Neural cell (in vitro differentiated cells): Measurements from ENCODE around the gene SRPK1. TPM values are rescaled to one million over a fixed set of nuclear protein-coding genes. Genes with fewer than 3 reads are reported as not detected.

ENCODE experiments used
- H2AFZ ChIP-seq: fragments of 200-600, 300-800 bp; sonication (generic), shearing (Covaris generic); 2 replicates; pipeline ENCODE4 v1.6.0; 2014; ENCODE audit warnings: low read depth, mild to moderate bottlenecking, antibody characterized with exemption, low read length, moderate library complexity
- H3F3A ChIP-seq: fragments of 200-600 bp; shearing (Covaris generic); 2 replicates; pipeline ENCODE4 v1.6.1; 2016; ENCODE audit warnings: mild to moderate bottlenecking, moderate library complexity, mixed read lengths, antibody characterized with exemption, low read length; ENCODE audit not compliant: insufficient read depth, poor library complexity, severe bottlenecking
- H3K27ac ChIP-seq: fragments of 200-600, 300-800 bp; sonication (generic), shearing (Covaris generic); 2 replicates; pipeline ENCODE4 v1.5.1; 2014; ENCODE audit warnings: mild to moderate bottlenecking, low read length, moderate library complexity
- H3K27me3 ChIP-seq: fragments of 300-800, 200-600 bp; sonication (generic), shearing (Covaris generic); 2 replicates; pipeline ENCODE4 v1.6.0; 2014; ENCODE audit warnings: mild to moderate bottlenecking, low read depth, low read length, moderate library complexity; ENCODE audit not compliant: insufficient read depth
- H3K36me3 ChIP-seq: fragments of 300-800, 200-600 bp; sonication (generic), shearing (Covaris generic); 2 replicates; pipeline ENCODE4 v1.5.1; 2014; ENCODE audit warnings: mild to moderate bottlenecking, antibody characterized with exemption, low read length, moderate library complexity; ENCODE audit not compliant: insufficient read depth
- H3K4me2 ChIP-seq: fragments of 300-800, 200-600 bp; sonication (generic), shearing (Covaris generic); 2 replicates; pipeline ENCODE4 v1.6.0; 2014; ENCODE audit warnings: mild to moderate bottlenecking, low read length
- H3K4me3 ChIP-seq: fragments of 300-800, 200-600 bp; sonication (generic), shearing (Covaris generic); 2 replicates; pipeline ENCODE4 v1.5.1; 2014; ENCODE audit warnings: mild to moderate bottlenecking, low read length, moderate library complexity
- H3K79me2 ChIP-seq: fragments of 200-600 bp; shearing (Covaris generic); replicated peaks from 2 replicates; pipeline ENCODE4 v1.6.0; 2014; ENCODE audit warnings: mild to moderate bottlenecking, low read length, moderate library complexity; ENCODE audit not compliant: insufficient read depth
- H3K9ac ChIP-seq: fragments of 300-800, 200-600 bp; sonication (generic), shearing (Covaris generic); 2 replicates; pipeline ENCODE4 v1.6.1; 2016; ENCODE audit warnings: mild to moderate bottlenecking, low read length, mixed read lengths
- H3K9me2 ChIP-seq: fragments of 200-600 bp; shearing (Covaris generic); 2 replicates; pipeline ENCODE4 v1.6.1; 2016; ENCODE audit warnings: mild to moderate bottlenecking, low read length, mixed read lengths; ENCODE audit not compliant: insufficient read depth
- H3K9me3 ChIP-seq: fragments of 200-600, 300-800 bp; sonication (generic), shearing (Covaris generic); 2 replicates; pipeline ENCODE4 v1.6.1; 2016; ENCODE audit warnings: mild to moderate bottlenecking, mixed run types, low read length, moderate library complexity, mixed read lengths
- H4K20me1 ChIP-seq: fragments of 200-600 bp; shearing (Covaris generic); 2 replicates; pipeline ENCODE4 v1.6.1; 2016; ENCODE audit warnings: mild to moderate bottlenecking, mixed run types; ENCODE audit not compliant: insufficient read depth
- CTCF ChIP-seq: fragments of 450-650 bp; IDR thresholded peaks from 2 replicates; pipeline ENCODE4 v1.5.1; 2014; ENCODE audit warnings: antibody characterized with exemption, mild to moderate bottlenecking, moderate library complexity; ENCODE audit not compliant: poor library complexity, severe bottlenecking
- EP300 ChIP-seq: fragments of 450-650 bp; conservative IDR thresholded peaks from 2 replicates; pipeline ENCODE4 v1.6.1; 2014; ENCODE audit warnings: antibody characterized with exemption, mild to moderate bottlenecking, moderate library complexity; ENCODE audit not compliant: poor library complexity, severe bottlenecking
- EZH2 ChIP-seq: fragments of 200-600, 300-800 bp; shearing (Covaris generic), sonication (generic); IDR thresholded peaks from 2 replicates; pipeline ENCODE4 v1.6.1; 2014; ENCODE audit warnings: antibody characterized with exemption, low read length, borderline replicate concordance, mild to moderate bottlenecking; ENCODE audit not compliant: insufficient read depth, poor library complexity, severe bottlenecking
- MXI1 ChIP-seq: fragments of 450-650 bp; conservative IDR thresholded peaks from 2 replicates; pipeline ENCODE4 v1.6.1; 2014; ENCODE audit warnings: antibody characterized with exemption, mild to moderate bottlenecking; ENCODE audit not compliant: poor library complexity, severe bottlenecking
- POLR2AphosphoS5 ChIP-seq: IDR thresholded peaks from 2 replicates; pipeline ENCODE4 v1.6.1; 2012
- RAD21 ChIP-seq: fragments of 450-650 bp; conservative IDR thresholded peaks from 2 replicates; pipeline ENCODE4 v1.6.1; 2014; ENCODE audit warnings: antibody characterized with exemption, mild to moderate bottlenecking, moderate library complexity
- REST ChIP-seq: IDR thresholded peaks from 2 replicates; pipeline ENCODE4 v1.6.1; 2012; ENCODE audit warnings: borderline replicate concordance
- SMC3 ChIP-seq: fragments of 450-650 bp; conservative IDR thresholded peaks from 2 replicates; pipeline ENCODE4 v1.6.1; 2014; ENCODE audit warnings: antibody characterized with exemption, mild to moderate bottlenecking, moderate library complexity; ENCODE audit not compliant: poor library complexity
- TAF1 ChIP-seq: IDR thresholded peaks from 2 replicates; pipeline ENCODE4 v1.6.1; 2012; ENCODE audit warnings: low read depth
- polyA plus RNA-seq: library from polyadenylated mRNA; depleted of rRNA; stranded (reverse); fragments of >200 nt; gene quantifications from 2 replicates; pipeline ENCODE4 v1.2.3, GENCODE V29; 2014

Gene SRPK1
- polyA plus RNA-seq, 1 donor from 2014 or later = 39.9 TPM

- Histone ChIP-seq H3K27ac (no peak overlapping the region), H2AFZ (no peak overlapping the region), H3K9me3 (no peaks in the 10 kb centered on the region), H3K4me3 (no peak overlapping the region), H3K4me2 (no peak overlapping the region), H3K79me2 (no peaks in the 10 kb centered on the region), H3K9ac (no peak overlapping the region), H4K20me1 (no peaks in the 10 kb centered on the region), H3K27me3 (no peaks in the 10 kb centered on the region), H3K36me3 (no peaks in the 10 kb centered on the region), H3F3A (no peaks in the 10 kb centered on the region), H3K9me2 (no peaks in the 10 kb centered on the region)
- TF ChIP-seq RAD21 (no peak), TAF1 (no peak), MXI1 (no peak), CTCF (no peak), REST (no peak), EZH2 (no peak), SMC3 (no peak), POLR2AphosphoS5 (no peak), EP300 (no peak)
Observed at GRCh38 chr6:35967076-35967774, 46.3 kb upstream of the SRPK1 start.

- Histone ChIP-seq H4K20me1 (no peaks in the 10 kb centered on the region), H3K4me3 (no peak overlapping the region), H3K27ac (no peak overlapping the region), H3K9me3 (no peaks in the 10 kb centered on the region), H2AFZ (no peak overlapping the region), H3K27me3 (no peaks in the 10 kb centered on the region), H3K36me3 (no peaks in the 10 kb centered on the region), H3F3A (no peaks in the 10 kb centered on the region), H3K9ac (no peak overlapping the region), H3K79me2 (no peaks in the 10 kb centered on the region), H3K9me2 (no peaks in the 10 kb centered on the region), H3K4me2 (no peak overlapping the region)
- TF ChIP-seq EZH2 (no peak), TAF1 (no peak), POLR2AphosphoS5 (no peak), REST (no peak), RAD21 (no peak), MXI1 (no peak)
Observed at GRCh38 chr6:35962779-35963560, 42.1 kb upstream of the SRPK1 start.
